Activated B cell treated with CpG ODN at 0.5 μM for 24 hours (primary cell): ENCODE measurements around the gene NEK1. TPM values are rescaled to one million over a fixed set of nuclear protein-coding genes. Genes with fewer than 3 reads are reported as not detected.
"Not testable (repeated sequence)": the region's sequence is repeated elsewhere in the genome, so short reads cannot be mapped to it uniquely, and the experiment has no call there.

Experiments used
- ATAC-seq: fragments of 200-7000 bp; cut with Tn5 transposase; one replicate; pipeline ENCODE4 v1.10.0; 2021; ENCODE audit warnings: low read depth, mild to moderate bottlenecking, moderate library complexity
- CTCF ChIA-PET: fragments of 350-600 bp; sonication (Branson Sonifier 250); formaldehyde crosslinking; loops from one replicate; lab custom pipeline; 2021; ENCODE audit warnings: antibody characterized with exemption; lab: Charles Lee
- POLR2A ChIA-PET: fragments of 350-600 bp; sonication (Branson Sonifier 250); formaldehyde crosslinking; loops from one replicate; lab custom pipeline; 2021; ENCODE audit warnings: antibody characterized with exemption; lab: Charles Lee
- DNase-seq: peaks from one replicate; pipeline ENCODE4 v3.0.0; 2022
- H3K27ac Mint-ChIP-seq: one replicate; pipeline ENCODE4 v1.8.0; 2020; ENCODE audit warnings: mixed read lengths
- H3K27me3 Mint-ChIP-seq: one replicate; pipeline ENCODE4 v1.8.0; 2021; ENCODE audit warnings: mixed read lengths
- H3K36me3 Mint-ChIP-seq: one replicate; pipeline ENCODE4 v1.8.0; 2021; ENCODE audit warnings: low read depth, mixed read lengths
- H3K4me1 Mint-ChIP-seq: one replicate; pipeline ENCODE4 v1.8.0; 2021; ENCODE audit warnings: mixed read lengths
- H3K4me3 Mint-ChIP-seq: one replicate; pipeline ENCODE4 v1.8.0; 2020; ENCODE audit warnings: mild to moderate bottlenecking, mixed read lengths
- H3K9me3 Mint-ChIP-seq: one replicate; pipeline ENCODE4 v1.8.0; 2020; ENCODE audit warnings: mixed read lengths
- intact Hi-C: fragments of 100-400 bp; cut with micrococcal nuclease; formaldehyde crosslinking; loops from one replicate; pipeline ENCODE4 v1.15.1; 2024
- total RNA-seq: library from RNA; stranded (reverse); gene quantifications from 2 replicates; pipeline ENCODE4 v1.2.3, GENCODE V29; 2022
- TF ChIP-seq, protein P1 (sequence below): fragments of 200-600 bp; IDR thresholded peaks from one replicate; pipeline ENCODE4 v1.8.0; 2022; ENCODE audit warnings: antibody characterized with exemption, mild to moderate bottlenecking

The NEK1 gene
- total RNA-seq, 1 donor from 2014 or later: 14.3 TPM

DNA sequence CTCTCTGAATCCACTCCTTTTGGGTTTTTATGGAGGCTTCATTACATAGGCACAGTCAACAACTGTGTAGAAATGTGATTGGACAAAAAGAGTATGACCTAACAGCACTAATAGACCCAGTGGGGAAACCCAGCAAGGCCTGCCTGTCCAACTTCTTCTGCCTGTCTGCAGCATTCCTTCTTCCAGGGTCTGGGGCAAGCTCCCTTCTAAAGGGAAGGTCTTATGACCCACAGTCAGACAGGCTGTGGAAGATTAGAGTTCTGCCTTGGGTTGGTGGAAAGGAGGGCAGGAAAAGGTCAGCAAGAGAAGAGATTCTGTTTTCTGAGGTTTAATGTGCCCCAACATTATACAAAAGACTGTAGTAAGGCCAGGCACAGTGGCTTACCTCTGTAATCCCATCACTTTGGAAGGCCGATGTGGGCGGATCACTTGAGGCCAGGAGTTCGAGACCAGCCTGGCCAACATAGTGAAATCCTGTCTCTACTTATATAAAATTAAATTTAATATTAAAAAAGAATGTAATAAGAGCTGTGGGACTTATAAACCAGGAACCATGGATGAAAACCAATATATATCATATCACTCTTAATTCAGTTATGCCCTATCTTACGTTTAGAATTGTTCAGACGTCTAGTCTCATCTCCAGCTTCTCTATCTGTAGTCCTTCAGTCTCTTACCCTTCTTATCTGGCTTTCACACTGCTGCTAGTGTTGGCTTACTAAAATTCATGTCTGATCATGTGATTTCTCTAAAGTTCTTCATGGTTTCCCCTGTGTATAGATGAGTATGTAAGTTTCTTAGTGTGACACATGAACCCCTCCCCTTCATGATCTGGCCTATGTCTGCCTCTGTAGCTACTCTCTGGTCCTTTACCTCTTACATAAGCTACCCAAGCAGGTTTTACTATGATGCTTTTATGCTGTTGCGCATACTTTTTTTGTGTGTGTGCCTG is 14.2 kb upstream of the NEK1 start:
- intact Hi-C loops: no loop called here
- peaks cover 42% of the 10 kb centered on the region for H3K4me1 Mint-ChIP-seq
- H3K27ac Mint-ChIP-seq: no peak overlapping the region
- no peak overlapping the region for H3K4me3 Mint-ChIP-seq
- peak; percentile 50 for ATAC-seq
- TF ChIP-seq, protein P1, sequence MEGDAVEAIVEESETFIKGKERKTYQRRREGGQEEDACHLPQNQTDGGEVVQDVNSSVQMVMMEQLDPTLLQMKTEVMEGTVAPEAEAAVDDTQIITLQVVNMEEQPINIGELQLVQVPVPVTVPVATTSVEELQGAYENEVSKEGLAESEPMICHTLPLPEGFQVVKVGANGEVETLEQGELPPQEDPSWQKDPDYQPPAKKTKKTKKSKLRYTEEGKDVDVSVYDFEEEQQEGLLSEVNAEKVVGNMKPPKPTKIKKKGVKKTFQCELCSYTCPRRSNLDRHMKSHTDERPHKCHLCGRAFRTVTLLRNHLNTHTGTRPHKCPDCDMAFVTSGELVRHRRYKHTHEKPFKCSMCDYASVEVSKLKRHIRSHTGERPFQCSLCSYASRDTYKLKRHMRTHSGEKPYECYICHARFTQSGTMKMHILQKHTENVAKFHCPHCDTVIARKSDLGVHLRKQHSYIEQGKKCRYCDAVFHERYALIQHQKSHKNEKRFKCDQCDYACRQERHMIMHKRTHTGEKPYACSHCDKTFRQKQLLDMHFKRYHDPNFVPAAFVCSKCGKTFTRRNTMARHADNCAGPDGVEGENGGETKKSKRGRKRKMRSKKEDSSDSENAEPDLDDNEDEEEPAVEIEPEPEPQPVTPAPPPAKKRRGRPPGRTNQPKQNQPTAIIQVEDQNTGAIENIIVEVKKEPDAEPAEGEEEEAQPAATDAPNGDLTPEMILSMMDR: no peak
- ChIA-PET CTCF (interaction anchor here (1.1 to 1.9 kb wide), 2 partner anchors 13 to 15 kb away, joined by 3 to 5 read pairs; no protein-coding TSS in a partner anchor), POLR2A (no interaction called here)
- no peak for DNase-seq
- H3K27me3 Mint-ChIP-seq: no peaks in the 10 kb centered on the region
- H3K36me3 Mint-ChIP-seq: peaks cover 15% of the 10 kb centered on the region
- no peaks in the 10 kb centered on the region for H3K9me3 Mint-ChIP-seq

DNA sequence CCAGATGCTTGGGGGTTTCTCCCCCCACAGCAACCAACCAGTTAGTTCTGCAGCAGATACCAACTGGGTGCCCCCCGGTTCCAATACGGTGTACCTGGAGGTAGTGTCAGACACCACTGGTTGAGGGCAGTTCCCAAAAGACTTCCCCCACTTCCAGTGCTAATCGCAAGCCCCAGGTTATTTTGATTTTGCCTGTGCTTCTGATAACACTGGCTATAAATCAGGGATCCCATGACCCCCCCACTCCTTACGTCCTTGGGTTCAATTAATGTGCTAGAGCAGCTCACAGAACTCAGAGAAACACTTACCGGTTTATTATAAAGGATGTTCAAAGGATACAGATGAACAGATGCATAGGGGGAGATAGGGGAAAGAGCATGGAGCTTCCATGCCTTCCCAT is 13.5 kb upstream of the NEK1 start:
- Mint-ChIP-seq H3K4me3 (no peak overlapping the region), H3K4me1 (peaks cover 45% of the 10 kb centered on the region), H3K36me3 (peaks cover 13% of the 10 kb centered on the region), H3K27me3 (no peaks in the 10 kb centered on the region), H3K9me3 (no peaks in the 10 kb centered on the region), H3K27ac (no peak overlapping the region)
- POLR2A ChIA-PET: no interaction called here
- intact Hi-C loops: no loop called here
- DNase-seq: no peak
- TF ChIP-seq, protein P1: no peak
- ATAC-seq: no peak
- CTCF ChIA-PET: no interaction called here

DNA sequence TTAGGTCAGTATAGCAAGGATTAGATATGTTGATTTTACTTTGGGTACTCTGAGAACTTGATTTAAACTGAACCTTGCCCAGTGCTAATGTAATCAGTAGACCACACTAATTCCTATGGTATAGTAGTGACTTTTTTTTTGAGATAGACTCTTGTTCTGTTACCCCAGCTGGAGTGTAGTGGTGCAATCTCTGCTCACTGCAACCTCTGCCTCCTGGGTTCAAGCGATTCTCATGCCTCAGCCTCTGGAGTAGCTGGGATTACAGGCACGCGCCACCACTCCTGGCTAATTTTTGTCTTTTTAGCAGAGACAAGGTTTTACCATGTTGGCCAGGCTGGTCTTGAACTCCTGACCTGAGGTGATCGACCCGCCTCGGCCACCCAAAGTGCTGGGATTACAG is 11.6 kb upstream of the NEK1 start:
- intact Hi-C loops, H3K4me3 Mint-ChIP-seq: not testable (repeated sequence)

DNA sequence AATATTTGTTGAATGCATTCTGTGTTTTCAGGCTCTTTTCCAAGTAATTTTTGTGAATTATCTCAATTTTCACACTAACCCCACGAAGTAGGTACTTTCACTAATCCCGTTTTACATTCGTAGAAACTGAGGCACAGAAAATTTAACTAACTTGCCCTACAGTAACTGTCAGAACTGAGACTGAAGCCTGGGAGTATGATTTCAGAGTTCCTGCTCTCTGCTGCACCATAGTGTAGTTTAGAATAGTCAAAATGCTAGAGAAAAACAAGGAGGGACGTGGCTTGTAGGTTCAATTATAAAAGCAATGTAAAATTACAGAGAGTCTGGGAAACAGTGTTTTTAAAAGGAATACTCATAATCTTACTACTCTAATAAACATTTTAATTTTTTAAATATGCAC is 10.2 kb upstream of the NEK1 start:
- TF ChIP-seq, protein P1: no peak
- Mint-ChIP-seq H3K4me3 (peak overlapping the region; percentile 8), H3K36me3 (peaks cover 25% of the 10 kb centered on the region), H3K4me1 (peaks cover 52% of the 10 kb centered on the region), H3K9me3 (no peaks in the 10 kb centered on the region), H3K27ac (no peak overlapping the region), H3K27me3 (no peaks in the 10 kb centered on the region)
- CTCF ChIA-PET: interaction anchor here (2.3 kb wide), 1 partner anchor 10 kb away, joined by 8 read pairs; the partner anchor contains the start of gene NEK1
- POLR2A ChIA-PET: interaction anchor here (3.1 kb wide), 1 partner anchor 11 kb away, joined by 29 read pairs; the partner anchor contains the start of gene NEK1
- intact Hi-C loops: no loop called here
- DNase-seq (no peak), ATAC-seq (no peak)

More for the DNA sequence above, 11.6 kb upstream of the NEK1 start:
- ATAC-seq, POLR2A ChIA-PET, H3K27ac Mint-ChIP-seq, CTCF ChIA-PET, H3K9me3 Mint-ChIP-seq, DNase-seq, H3K27me3 Mint-ChIP-seq: not testable (repeated sequence)
- H3K36me3 Mint-ChIP-seq: peaks cover 25% of the 10 kb centered on the region
- peaks cover 46% of the 10 kb centered on the region for H3K4me1 Mint-ChIP-seq

DNA sequence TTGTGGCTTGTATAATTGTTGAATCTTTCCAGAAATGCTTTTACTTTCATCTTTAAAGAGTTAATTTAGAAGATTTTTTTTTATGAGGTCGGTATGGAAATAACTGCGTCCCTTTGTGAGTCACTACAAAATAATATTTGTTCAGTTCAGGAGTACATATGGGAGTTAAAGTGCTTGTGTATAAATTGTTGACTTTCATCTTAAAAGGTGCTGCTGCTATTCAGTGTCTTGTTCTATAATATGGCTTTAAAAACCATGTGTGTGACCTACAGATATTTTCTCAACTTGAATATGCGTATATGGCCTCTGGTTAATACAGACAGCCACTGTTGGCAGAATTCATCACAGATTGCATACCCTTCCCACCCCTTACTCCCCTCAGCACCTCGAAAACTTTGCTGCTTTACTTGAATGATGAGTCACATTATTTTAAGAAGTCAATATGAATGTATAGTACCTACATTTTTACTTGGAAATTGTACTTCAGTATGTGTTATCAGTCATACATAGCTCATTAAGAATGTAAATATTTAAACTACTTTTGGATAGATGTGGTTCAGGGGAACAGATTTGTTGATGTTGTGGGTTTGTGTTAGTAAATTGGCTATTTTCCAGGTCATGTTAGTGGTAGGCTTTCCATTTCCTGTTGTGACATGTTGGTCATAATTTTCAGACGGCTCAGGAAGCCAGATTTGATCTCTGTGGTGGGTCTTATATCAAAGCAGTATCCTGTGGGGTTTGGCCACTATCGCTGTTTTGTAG is 9.5 kb upstream of the NEK1 start:
- CTCF ChIA-PET: interaction anchor here (2.3 to 3.4 kb wide), 2 partner anchors 9 to 38 kb away, joined by 8 to 22 read pairs; partner anchors contain the start of gene NEK1
- peaks cover 48% of the 10 kb centered on the region for H3K4me1 Mint-ChIP-seq
- no peak for DNase-seq
- no peaks in the 10 kb centered on the region for H3K9me3 Mint-ChIP-seq
- peak overlapping the region; percentile 65 for H3K27ac Mint-ChIP-seq
- TF ChIP-seq, protein P1: no peak
- H3K4me3 Mint-ChIP-seq: peak overlapping the region; percentile 76
- intact Hi-C loops: loop anchor here (2.0 kb wide), 1 partner anchor 411 kb away; no protein-coding TSS in a partner anchor
- no peak for ATAC-seq
- H3K27me3 Mint-ChIP-seq: no peaks in the 10 kb centered on the region
- peaks cover 25% of the 10 kb centered on the region for H3K36me3 Mint-ChIP-seq
- POLR2A ChIA-PET: interaction anchor here (0.9 to 3.1 kb wide), 2 partner anchors 10 to 612 kb away, joined by 5 to 29 read pairs; partner anchors contain the start of genes CBR4 and NEK1
